ENCODE measurements around the gene MTMR10. TPM values are rescaled to one million over a fixed set of nuclear protein-coding genes. Genes with fewer than 3 reads are reported as not detected.

The MTMR10 gene
- total RNA-seq, 1 experiment from 2014 or later: 19.5 TPM

- H3K4me3 ChIP-seq (ENCODE audit: low read depth in 2 of 2, low read length in 2 of 2): no peak overlapping the region
- in situ Hi-C loops (cut with HindIII; ENCODE audit: low pct_unique_long_range_greater_than_20kb, low sequenced_read_pairs): no loop called here
- no TSS peak for BruUV-seq (replicated peaks)
- ATAC-seq: no peak
- intact Hi-C loops (cut with micrococcal nuclease; ENCODE audit: unreplicated experiment): no loop called here
- H3K27ac ChIP-seq (ENCODE audit: low read length): no peak overlapping the region
- H3K4me1 ChIP-seq (ENCODE audit: control insufficient read depth, insufficient read depth, low read length): no peaks in the 10 kb centered on the region
- no peak for TF ChIP-seq REST (IDR thresholded peaks at IDR 0.05; ENCODE audit: insufficient read depth in 1 of 2, low read depth in 2 of 2, low read length in 1 of 2)
- no peak for TF ChIP-seq SIN3A (IDR thresholded peaks at IDR 0.05; ENCODE audit: borderline replicate concordance, insufficient read depth, low read depth, low read length)
- TF ChIP-seq POLR2AphosphoS5 (IDR thresholded peaks at IDR 0.05; ENCODE audit: low read depth, low read length): no peak
- no peak for TF ChIP-seq CTCF (IDR thresholded peaks at IDR 0.05)
- CTCF ChIA-PET: no interaction called here
- peaks cover 8% of the 10 kb centered on the region; the same call in 1 of the 2 replicates for H3K9me3 ChIP-seq (ENCODE audit: control insufficient read depth, insufficient read depth, low read depth, low read length)
- POLR2A ChIA-PET: interaction anchor here (0.7 kb wide), 1 partner anchor 170 kb away, joined by 3 read pairs; no protein-coding TSS in a partner anchor
- no peaks in the 10 kb centered on the region for H3K36me3 ChIP-seq (ENCODE audit: control insufficient read depth, insufficient read depth, low read length)
- DNase-seq (ENCODE audit: low read depth, low spot score): no peak
- no peaks in the 10 kb centered on the region for H3K27me3 ChIP-seq (ENCODE audit: control insufficient read depth, insufficient read depth, low read length)
Observed at GRCh38 chr15:31016446-31016915, 25.1 kb upstream of the MTMR10 start.

- intact Hi-C loops (cut with micrococcal nuclease; ENCODE audit: unreplicated experiment): no loop called here
- ChIA-PET CTCF (no interaction called here), POLR2A (no interaction called here)
Observed at GRCh38 chr15:31014608-31014925, 23.1 kb upstream of the MTMR10 start.

More at GRCh38 chr15:31014608-31014925, 23.1 kb upstream of the MTMR10 start:
- ATAC-seq: no peak
- DNase-seq (ENCODE audit: low read depth, low spot score): no peak
- TF ChIP-seq TCF7L2 (IDR thresholded peaks at IDR 0.05; ENCODE audit: low read depth, low read length) (no peak), REST (IDR thresholded peaks at IDR 0.05; ENCODE audit: insufficient read depth in 1 of 2, low read depth in 2 of 2, low read length in 1 of 2) (no peak), POLR2AphosphoS5 (IDR thresholded peaks at IDR 0.05; ENCODE audit: low read depth, low read length) (no peak), CTCF (IDR thresholded peaks at IDR 0.05) (no peak), SIN3A (IDR thresholded peaks at IDR 0.05; ENCODE audit: borderline replicate concordance, insufficient read depth, low read depth, low read length) (no peak)
- in situ Hi-C loops (cut with HindIII; ENCODE audit: low pct_unique_long_range_greater_than_20kb, low sequenced_read_pairs): no loop called here
- Histone ChIP-seq H3K36me3 (ENCODE audit: control insufficient read depth, insufficient read depth, low read length) (no peaks in the 10 kb centered on the region), H3K27ac (ENCODE audit: low read length) (no peak overlapping the region), H3K27me3 (ENCODE audit: control insufficient read depth, insufficient read depth, low read length) (no peaks in the 10 kb centered on the region), H3K4me1 (ENCODE audit: control insufficient read depth, insufficient read depth, low read length) (no peaks in the 10 kb centered on the region), H3K9me3 (ENCODE audit: control insufficient read depth, insufficient read depth, low read depth, low read length) (peaks cover 8% of the 10 kb centered on the region; the same call in 1 of the 2 replicates), H3K4me3 (ENCODE audit: low read depth in 2 of 2, low read length in 2 of 2) (no peak overlapping the region)
- no TSS peak for BruUV-seq (replicated peaks)

Data from Panc1 (cell line).